WTC11 (cell line): Measurements from ENCODE around the gene RPTOR. TPM values are rescaled to one million over a fixed set of nuclear protein-coding genes. Genes with fewer than 3 reads are reported as not detected.
A peak's percentile ranks its signal among the peaks of the same experiment; 100 is the strongest.

Source experiments
- ATAC-seq: fragments of 200-7000 bp; cut with Tn5 transposase; 2 replicates; pipeline ENCODE4 v1.10.0; 2021; ENCODE audit warnings: mild to moderate bottlenecking, moderate library complexity
- CTCF ChIA-PET: fragments of 300-600 bp; sonication (Branson Sonifier 250); formaldehyde crosslinking; loops from one replicate; lab custom pipeline; 2021; ENCODE audit warnings: antibody characterized with exemption; lab: Charles Lee
- POLR2A ChIA-PET: fragments of 350-600 bp; sonication (Branson Sonifier 250); formaldehyde crosslinking; loops from one replicate; lab custom pipeline; 2021; ENCODE audit warnings: antibody characterized with exemption; lab: Charles Lee
- DNase-seq: peaks from one replicate; pipeline ENCODE4 v3.0.0; 2021; ENCODE audit warnings: low spot score
- H3K27ac Mint-ChIP-seq: 2 replicates; pipeline ENCODE4 v1.8.0; 2021; ENCODE audit warnings: mixed read lengths
- H3K27me3 Mint-ChIP-seq: 2 replicates; pipeline ENCODE4 v1.8.0; 2021; ENCODE audit warnings: low read depth, mild to moderate bottlenecking, moderate library complexity, mixed read lengths
- H3K36me3 Mint-ChIP-seq: 2 replicates; pipeline ENCODE4 v1.8.0; 2021; ENCODE audit warnings: mixed read lengths
- H3K4me1 Mint-ChIP-seq: 2 replicates; pipeline ENCODE4 v1.8.0; 2022; ENCODE audit warnings: mixed read lengths
- H3K4me3 Mint-ChIP-seq: 2 replicates; pipeline ENCODE4 v1.8.0; 2021; ENCODE audit warnings: mild to moderate bottlenecking, moderate library complexity, mixed read lengths
- H3K9me3 Mint-ChIP-seq: 2 replicates; pipeline ENCODE4 v1.8.0; 2021; ENCODE audit warnings: mixed read lengths
- ATF1 ChIP-seq: sonication (generic); formaldehyde crosslinking; IDR thresholded peaks from 2 replicates; pipeline ENCODE4 v1.8.1; 2023; ENCODE audit warnings: mild to moderate bottlenecking, moderate library complexity, missing genetic modification reagents
- ETV6 ChIP-seq: sonication (generic); formaldehyde crosslinking; IDR thresholded peaks from 2 replicates; pipeline ENCODE4 v1.8.1; 2022; ENCODE audit warnings: mild to moderate bottlenecking, missing genetic modification reagents
- GTF2I ChIP-seq: fragments of 250-450 bp; sonication (Bioruptor Pico); conservative IDR thresholded peaks from 2 replicates; pipeline ENCODE4 v1.4.0; 2021; ENCODE audit warnings: mild to moderate bottlenecking
- IRF2 ChIP-seq: sonication (generic); formaldehyde crosslinking; IDR thresholded peaks from 2 replicates; pipeline ENCODE4 v1.8.0; 2022; ENCODE audit warnings: low read depth, missing genetic modification reagents, borderline replicate concordance
- MYBL2 ChIP-seq: sonication (generic); formaldehyde crosslinking; IDR thresholded peaks from 2 replicates; pipeline ENCODE4 v1.8.1; 2023; ENCODE audit warnings: mild to moderate bottlenecking, moderate library complexity, missing genetic modification reagents
- NFATC4 ChIP-seq: fragments of 250-450 bp; sonication (Bioruptor Pico); IDR thresholded peaks from 2 replicates; pipeline ENCODE4 v1.9.0; 2021; ENCODE audit warnings: mild to moderate bottlenecking
- OVOL2 ChIP-seq: fragments of 250-450 bp; sonication (Bioruptor Pico); IDR thresholded peaks from 2 replicates; pipeline ENCODE4 v1.9.0; 2021; ENCODE audit warnings: mild to moderate bottlenecking, borderline replicate concordance
- SMAD4 ChIP-seq: sonication (generic); formaldehyde crosslinking; IDR thresholded peaks from 2 replicates; pipeline ENCODE4 v1.8.0; 2022; ENCODE audit warnings: mild to moderate bottlenecking, missing genetic modification reagents
- TCF7 ChIP-seq: sonication (generic); formaldehyde crosslinking; IDR thresholded peaks from 2 replicates; pipeline ENCODE4 v1.8.0; 2022; ENCODE audit warnings: mild to moderate bottlenecking, low read depth, missing genetic modification reagents, moderate library complexity
- TEAD1 ChIP-seq: sonication (generic); formaldehyde crosslinking; IDR thresholded peaks from 2 replicates; pipeline ENCODE4 v1.8.0; 2022; ENCODE audit warnings: mild to moderate bottlenecking, missing genetic modification reagents
- TEAD4 ChIP-seq: sonication (generic); formaldehyde crosslinking; IDR thresholded peaks from 2 replicates; pipeline ENCODE4 v1.8.0; 2022; ENCODE audit warnings: mild to moderate bottlenecking, missing genetic modification reagents
- TP53 ChIP-seq: sonication (generic); formaldehyde crosslinking; IDR thresholded peaks from 2 replicates; pipeline ENCODE4 v1.8.1; 2023; ENCODE audit warnings: mild to moderate bottlenecking, missing genetic modification reagents
- ZBTB21 ChIP-seq: sonication (generic); formaldehyde crosslinking; IDR thresholded peaks from 2 replicates; pipeline ENCODE4 v1.8.1; 2023; ENCODE audit warnings: mild to moderate bottlenecking, missing genetic modification reagents, borderline replicate concordance
- ZNF121 ChIP-seq: sonication (generic); formaldehyde crosslinking; IDR thresholded peaks from 2 replicates; pipeline ENCODE4 v1.8.0; 2023; ENCODE audit warnings: missing genetic modification reagents
- ZNF219 ChIP-seq: sonication (generic); formaldehyde crosslinking; IDR thresholded peaks from 2 replicates; pipeline ENCODE4 v1.8.0; 2023; ENCODE audit warnings: missing genetic modification reagents, mild to moderate bottlenecking, borderline replicate concordance
- ZNF232 ChIP-seq: sonication (generic); formaldehyde crosslinking; IDR thresholded peaks from 2 replicates; pipeline ENCODE4 v1.8.0; 2022; ENCODE audit warnings: mild to moderate bottlenecking, missing genetic modification reagents
- ZNF317 ChIP-seq: sonication (generic); formaldehyde crosslinking; IDR thresholded peaks from 2 replicates; pipeline ENCODE4 v1.8.1; 2023; ENCODE audit warnings: low read depth, mild to moderate bottlenecking, moderate library complexity, missing genetic modification reagents, borderline replicate concordance
- ZNF396 ChIP-seq: fragments of 250-450 bp; sonication (Bioruptor Pico); IDR thresholded peaks from 2 replicates; pipeline ENCODE4 v1.8.0; 2021; ENCODE audit warnings: mild to moderate bottlenecking, moderate library complexity, borderline replicate concordance
- total RNA-seq: library from RNA; stranded (reverse); gene quantifications from 3 replicates; pipeline ENCODE4 v1.2.3, GENCODE V29; 2021
- TF ChIP-seq, protein P1 (sequence below): sonication (generic); formaldehyde crosslinking; IDR thresholded peaks from 2 replicates; pipeline ENCODE4 v1.8.0; 2022; ENCODE audit warnings: mild to moderate bottlenecking, missing genetic modification reagents
- TF ChIP-seq, protein P2 (sequence below): sonication (generic); formaldehyde crosslinking; IDR thresholded peaks from 2 replicates; pipeline ENCODE4 v1.8.0; 2022; ENCODE audit warnings: mild to moderate bottlenecking, missing genetic modification reagents
- TF ChIP-seq, protein P3 (sequence below): sonication (generic); formaldehyde crosslinking; IDR thresholded peaks from 2 replicates; pipeline ENCODE4 v1.8.1; 2023; ENCODE audit warnings: mild to moderate bottlenecking, missing genetic modification reagents
- TF ChIP-seq, protein P4 (sequence below): fragments of 250-450 bp; sonication (Bioruptor Pico); IDR thresholded peaks from 2 replicates; pipeline ENCODE4 v1.9.0; 2021; ENCODE audit warnings: mild to moderate bottlenecking
- TF ChIP-seq, protein P5 (sequence below): fragments of 250-450 bp; sonication (Bioruptor Pico); IDR thresholded peaks from 2 replicates; pipeline ENCODE4 v2.1.2; 2022; ENCODE audit warnings: mild to moderate bottlenecking, moderate library complexity
- TF ChIP-seq, protein P6 (sequence below): sonication (generic); formaldehyde crosslinking; IDR thresholded peaks from 2 replicates; pipeline ENCODE4 v1.8.1; 2023; ENCODE audit warnings: mild to moderate bottlenecking, missing genetic modification reagents, moderate library complexity
- TF ChIP-seq, protein P7 (sequence below): sonication (generic); formaldehyde crosslinking; IDR thresholded peaks from 2 replicates; pipeline ENCODE4 v1.8.1; 2022; ENCODE audit warnings: mild to moderate bottlenecking, moderate library complexity, missing genetic modification reagents
- TF ChIP-seq, protein P8 (sequence below): fragments of 250-450 bp; sonication (Bioruptor Pico); IDR thresholded peaks from 2 replicates; pipeline ENCODE4 v1.9.0; 2021; ENCODE audit warnings: moderate library complexity, mild to moderate bottlenecking, inconsistent platforms, borderline replicate concordance
- TF ChIP-seq, protein P9 (sequence below): sonication (generic); formaldehyde crosslinking; IDR thresholded peaks from 2 replicates; pipeline ENCODE4 v1.8.0; 2022; ENCODE audit warnings: mild to moderate bottlenecking, missing genetic modification reagents

The RPTOR gene
- total RNA-seq, 1 experiment from 2014 or later, result 41.0 TPM

DNA sequence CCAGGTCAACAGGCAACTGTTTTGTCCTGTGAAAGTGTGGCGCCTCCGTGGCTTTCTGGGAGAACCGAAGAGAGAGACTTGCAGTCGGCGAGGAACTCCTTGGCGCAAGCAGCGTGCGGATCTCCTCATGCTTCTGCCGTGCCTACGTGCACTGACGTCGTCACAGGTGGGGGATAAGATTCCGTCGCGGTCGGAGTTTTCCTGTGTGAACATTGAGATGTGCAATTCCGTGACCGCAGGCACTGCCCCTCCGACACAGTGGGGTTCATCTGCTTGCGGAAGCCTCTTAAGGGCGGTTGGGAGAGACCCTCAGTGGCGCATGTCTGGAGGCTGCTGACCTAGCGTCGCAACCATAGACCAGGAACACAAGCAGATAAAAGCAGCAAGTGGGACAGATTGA is 234.7 kb downstream of the RPTOR start:
- DNase-seq, result no peak
- peaks cover 4% of the 10 kb centered on the region for H3K36me3 Mint-ChIP-seq
- TF ChIP-seq, protein P1, sequence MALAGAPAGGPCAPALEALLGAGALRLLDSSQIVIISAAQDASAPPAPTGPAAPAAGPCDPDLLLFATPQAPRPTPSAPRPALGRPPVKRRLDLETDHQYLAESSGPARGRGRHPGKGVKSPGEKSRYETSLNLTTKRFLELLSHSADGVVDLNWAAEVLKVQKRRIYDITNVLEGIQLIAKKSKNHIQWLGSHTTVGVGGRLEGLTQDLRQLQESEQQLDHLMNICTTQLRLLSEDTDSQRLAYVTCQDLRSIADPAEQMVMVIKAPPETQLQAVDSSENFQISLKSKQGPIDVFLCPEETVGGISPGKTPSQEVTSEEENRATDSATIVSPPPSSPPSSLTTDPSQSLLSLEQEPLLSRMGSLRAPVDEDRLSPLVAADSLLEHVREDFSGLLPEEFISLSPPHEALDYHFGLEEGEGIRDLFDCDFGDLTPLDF, result no peak
- TF ChIP-seq MYBL2, result no peak
- TF ChIP-seq ZNF317, result no peak
- TF ChIP-seq ZNF396, result no peak
- TF ChIP-seq, protein P2, sequence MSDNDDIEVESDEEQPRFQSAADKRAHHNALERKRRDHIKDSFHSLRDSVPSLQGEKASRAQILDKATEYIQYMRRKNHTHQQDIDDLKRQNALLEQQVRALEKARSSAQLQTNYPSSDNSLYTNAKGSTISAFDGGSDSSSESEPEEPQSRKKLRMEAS (CRISPR knock-in tag), result no peak
- TF ChIP-seq, protein P3, sequence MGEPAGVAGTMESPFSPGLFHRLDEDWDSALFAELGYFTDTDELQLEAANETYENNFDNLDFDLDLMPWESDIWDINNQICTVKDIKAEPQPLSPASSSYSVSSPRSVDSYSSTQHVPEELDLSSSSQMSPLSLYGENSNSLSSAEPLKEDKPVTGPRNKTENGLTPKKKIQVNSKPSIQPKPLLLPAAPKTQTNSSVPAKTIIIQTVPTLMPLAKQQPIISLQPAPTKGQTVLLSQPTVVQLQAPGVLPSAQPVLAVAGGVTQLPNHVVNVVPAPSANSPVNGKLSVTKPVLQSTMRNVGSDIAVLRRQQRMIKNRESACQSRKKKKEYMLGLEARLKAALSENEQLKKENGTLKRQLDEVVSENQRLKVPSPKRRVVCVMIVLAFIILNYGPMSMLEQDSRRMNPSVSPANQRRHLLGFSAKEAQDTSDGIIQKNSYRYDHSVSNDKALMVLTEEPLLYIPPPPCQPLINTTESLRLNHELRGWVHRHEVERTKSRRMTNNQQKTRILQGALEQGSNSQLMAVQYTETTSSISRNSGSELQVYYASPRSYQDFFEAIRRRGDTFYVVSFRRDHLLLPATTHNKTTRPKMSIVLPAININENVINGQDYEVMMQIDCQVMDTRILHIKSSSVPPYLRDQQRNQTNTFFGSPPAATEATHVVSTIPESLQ (CRISPR knock-in tag), result no peak
- TF ChIP-seq ETV6 (CRISPR knock-in tag), result no peak
- TF ChIP-seq GTF2I (CRISPR knock-in tag), result no peak
- TF ChIP-seq, protein P4, sequence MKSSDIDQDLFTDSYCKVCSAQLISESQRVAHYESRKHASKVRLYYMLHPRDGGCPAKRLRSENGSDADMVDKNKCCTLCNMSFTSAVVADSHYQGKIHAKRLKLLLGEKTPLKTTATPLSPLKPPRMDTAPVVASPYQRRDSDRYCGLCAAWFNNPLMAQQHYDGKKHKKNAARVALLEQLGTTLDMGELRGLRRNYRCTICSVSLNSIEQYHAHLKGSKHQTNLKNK, result no peak
- TF ChIP-seq NFATC4 (CRISPR knock-in tag), result no peak
- TF ChIP-seq OVOL2 (CRISPR knock-in tag), result no peak
- no peaks in the 10 kb centered on the region for H3K9me3 Mint-ChIP-seq
- H3K4me3 Mint-ChIP-seq, result no peak overlapping the region
- H3K4me1 Mint-ChIP-seq, result peaks cover 35% of the 10 kb centered on the region
- no peak for ATAC-seq
- peak overlapping the region; percentile 57; the same call in 1 of the 2 replicates for H3K27ac Mint-ChIP-seq
- CTCF ChIA-PET, result interaction anchor here (0.8 kb wide), 1 partner anchor 19 kb away, joined by 6 read pairs; no protein-coding TSS in a partner anchor
- no peaks in the 10 kb centered on the region for H3K27me3 Mint-ChIP-seq
- POLR2A ChIA-PET, result no interaction called here

DNA sequence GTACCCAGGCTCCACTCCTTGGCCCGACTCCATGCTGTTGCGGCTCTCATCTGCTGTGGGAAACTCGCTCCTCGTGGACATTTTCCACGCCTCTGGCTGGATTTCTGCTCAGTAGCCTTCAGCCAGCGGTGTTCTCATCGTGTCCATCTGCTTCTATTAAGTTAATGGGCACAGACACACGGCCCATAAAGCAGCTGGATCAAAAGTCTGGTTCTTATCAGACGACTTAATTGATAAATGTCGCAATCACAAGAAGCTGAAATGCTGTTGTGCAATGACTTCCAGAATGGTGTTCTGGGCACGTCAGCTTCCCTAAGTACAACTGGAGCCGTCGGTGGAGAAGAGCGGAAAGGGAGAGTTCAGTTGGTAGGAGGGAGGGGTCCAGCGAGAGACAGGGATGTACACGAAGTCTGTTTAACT is 235.3 kb downstream of the RPTOR start:
- Mint-ChIP-seq H3K4me3 (no peak overlapping the region), H3K36me3 (peaks cover 4% of the 10 kb centered on the region), H3K27ac (peak overlapping the region; percentile 56; the same call in 1 of the 2 replicates), H3K4me1 (peaks cover 35% of the 10 kb centered on the region), H3K27me3 (no peaks in the 10 kb centered on the region), H3K9me3 (no peaks in the 10 kb centered on the region)
- POLR2A ChIA-PET, result interaction anchor here (1.0 kb wide), 1 partner anchor 10 kb away, joined by 3 read pairs; no protein-coding TSS in a partner anchor
- TF ChIP-seq ATF1 (CRISPR knock-in tag) (no peak), TEAD4 (CRISPR knock-in tag) (no peak), SMAD4 (CRISPR knock-in tag) (no peak), TEAD1 (CRISPR knock-in tag) (no peak), ZNF232 (no peak), TCF7 (no peak), TP53 (CRISPR knock-in tag) (no peak), ZBTB21 (CRISPR knock-in tag) (no peak), ZNF121 (no peak), ZNF219 (CRISPR knock-in tag) (no peak), IRF2 (CRISPR knock-in tag) (no peak)
- TF ChIP-seq, protein P5, sequence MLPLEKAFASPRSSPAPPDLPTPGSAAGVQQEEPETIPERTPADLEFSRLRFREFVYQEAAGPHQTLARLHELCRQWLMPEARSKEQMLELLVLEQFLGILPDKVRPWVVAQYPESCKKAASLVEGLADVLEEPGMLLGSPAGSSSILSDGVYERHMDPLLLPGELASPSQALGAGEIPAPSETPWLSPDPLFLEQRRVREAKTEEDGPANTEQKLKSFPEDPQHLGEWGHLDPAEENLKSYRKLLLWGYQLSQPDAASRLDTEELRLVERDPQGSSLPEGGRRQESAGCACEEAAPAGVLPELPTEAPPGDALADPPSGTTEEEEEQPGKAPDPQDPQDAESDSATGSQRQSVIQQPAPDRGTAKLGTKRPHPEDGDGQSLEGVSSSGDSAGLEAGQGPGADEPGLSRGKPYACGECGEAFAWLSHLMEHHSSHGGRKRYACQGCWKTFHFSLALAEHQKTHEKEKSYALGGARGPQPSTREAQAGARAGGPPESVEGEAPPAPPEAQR, result no peak
- TF ChIP-seq, protein P6, sequence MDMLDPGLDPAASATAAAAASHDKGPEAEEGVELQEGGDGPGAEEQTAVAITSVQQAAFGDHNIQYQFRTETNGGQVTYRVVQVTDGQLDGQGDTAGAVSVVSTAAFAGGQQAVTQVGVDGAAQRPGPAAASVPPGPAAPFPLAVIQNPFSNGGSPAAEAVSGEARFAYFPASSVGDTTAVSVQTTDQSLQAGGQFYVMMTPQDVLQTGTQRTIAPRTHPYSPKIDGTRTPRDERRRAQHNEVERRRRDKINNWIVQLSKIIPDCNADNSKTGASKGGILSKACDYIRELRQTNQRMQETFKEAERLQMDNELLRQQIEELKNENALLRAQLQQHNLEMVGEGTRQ (CRISPR knock-in tag), result no peak
- TF ChIP-seq, protein P7, sequence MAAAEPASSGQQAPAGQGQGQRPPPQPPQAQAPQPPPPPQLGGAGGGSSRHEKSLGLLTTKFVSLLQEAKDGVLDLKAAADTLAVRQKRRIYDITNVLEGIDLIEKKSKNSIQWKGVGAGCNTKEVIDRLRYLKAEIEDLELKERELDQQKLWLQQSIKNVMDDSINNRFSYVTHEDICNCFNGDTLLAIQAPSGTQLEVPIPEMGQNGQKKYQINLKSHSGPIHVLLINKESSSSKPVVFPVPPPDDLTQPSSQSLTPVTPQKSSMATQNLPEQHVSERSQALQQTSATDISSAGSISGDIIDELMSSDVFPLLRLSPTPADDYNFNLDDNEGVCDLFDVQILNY, result no peak
- TF ChIP-seq, protein P8, sequence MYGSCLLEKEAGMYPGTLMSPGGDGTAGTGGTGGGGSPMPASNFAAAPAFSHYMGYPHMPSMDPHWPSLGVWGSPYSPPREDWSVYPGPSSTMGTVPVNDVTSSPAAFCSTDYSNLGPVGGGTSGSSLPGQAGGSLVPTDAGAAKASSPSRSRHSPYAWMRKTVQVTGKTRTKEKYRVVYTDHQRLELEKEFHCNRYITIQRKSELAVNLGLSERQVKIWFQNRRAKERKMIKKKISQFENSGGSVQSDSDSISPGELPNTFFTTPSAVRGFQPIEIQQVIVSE (CRISPR knock-in tag), result no peak
- TF ChIP-seq, protein P9, sequence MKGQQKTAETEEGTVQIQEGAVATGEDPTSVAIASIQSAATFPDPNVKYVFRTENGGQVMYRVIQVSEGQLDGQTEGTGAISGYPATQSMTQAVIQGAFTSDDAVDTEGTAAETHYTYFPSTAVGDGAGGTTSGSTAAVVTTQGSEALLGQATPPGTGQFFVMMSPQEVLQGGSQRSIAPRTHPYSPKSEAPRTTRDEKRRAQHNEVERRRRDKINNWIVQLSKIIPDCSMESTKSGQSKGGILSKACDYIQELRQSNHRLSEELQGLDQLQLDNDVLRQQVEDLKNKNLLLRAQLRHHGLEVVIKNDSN (CRISPR knock-in tag), result no peak
- ATAC-seq (no peak), DNase-seq (no peak)
- CTCF ChIA-PET, result no interaction called here
